Heart left ventricle (tissue), 16 donors: ENCODE data around the gene GRB2. TPM values are rescaled to one million over a fixed set of nuclear protein-coding genes. Genes with fewer than 3 reads are reported as not detected.

Source experiments
- ATAC-seq, 4 donors: fragments of 200-7000 bp; cut with Tn5 transposase; one replicate each; pipeline ENCODE4 v1.9.1; 2020 to 2022; ENCODE audit warnings: moderate library complexity in 4 of 4, mild to moderate bottlenecking in 3 of 4, moderate number of reproducible peaks in 1 of 4
- DNase-seq, 5 donors: peaks; one replicate each; pipeline ENCODE4 v3.0.0-alpha.2; 2020
- H3K27ac ChIP-seq, 12 donors: fragments of 200-600 bp; sonication (generic) in 4 of 12; one replicate each; pipeline versions ENCODE4 v1.5.0 to v1.8.0; 2016 to 2022; ENCODE audit warnings: mild to moderate bottlenecking in 2 of 12
- H3K27me3 ChIP-seq, 9 donors: fragments of 200-600 bp; sonication (generic) in 2 of 9; one replicate each; pipeline versions ENCODE4 v1.5.1 to v1.8.0; 2016 to 2022; ENCODE audit warnings: mild to moderate bottlenecking in 3 of 9
- H3K36me3 ChIP-seq, 9 donors: fragments of 200-600 bp; sonication (generic) in 2 of 9; one replicate each; pipeline versions ENCODE4 v1.5.0 to v1.8.0; 2018 to 2022; ENCODE audit warnings: mild to moderate bottlenecking in 2 of 9
- H3K4me1 ChIP-seq, 12 donors: fragments of 200-600 bp; sonication (generic) in 4 of 12; one replicate each; pipeline versions ENCODE4 v1.5.0 to v1.8.0; 2016 to 2022; ENCODE audit warnings: mild to moderate bottlenecking in 3 of 12
- H3K4me3 ChIP-seq, 12 donors: fragments of 200-600 bp; sonication (generic) in 4 of 12; one replicate each; pipeline versions ENCODE4 v1.5.0 to v1.8.0; 2017 to 2022; ENCODE audit warnings: mild to moderate bottlenecking in 9 of 12, moderate library complexity in 4 of 12
- H3K9me3 ChIP-seq, 12 donors: fragments of 200-600 bp; sonication (generic) in 4 of 12; one replicate each; pipeline versions ENCODE4 v1.5.0 to v1.8.0; 2016 to 2022; ENCODE audit warnings: mild to moderate bottlenecking in 1 of 12
- POLR2A ChIP-seq, 2 donors: fragments of 450-650 bp; IDR thresholded peaks; one replicate each; pipeline ENCODE4 v1.6.1; 2017; ENCODE audit warnings: antibody characterized with exemption in 2 of 2, mild to moderate bottlenecking in 2 of 2, moderate library complexity in 2 of 2
- WGBS, 4 donors: extraction: QIAGEN DNeasy Blood & Tissue Kit in 2 of 4; methylation state at CpG; one replicate each; pipeline versions ENCODE4 v1.1.5 to v1.1.7; 2013 to 2018; 5-methylcytosine and 5-hydroxymethylcytosine counted together
- intact Hi-C, 10 donors: fragments of 100-400 bp; cut with DNase I; formaldehyde crosslinking; loops; one replicate each; pipeline versions ENCODE4 v1.11.1 to v1.14.2; 2022
- polyA plus RNA-seq, 2 donors: library from polyadenylated mRNA; stranded (reverse); fragments of 200-250 nt; gene quantifications; one replicate each; pipeline ENCODE4 v1.2.3, GENCODE V29; 2013
- total RNA-seq, 9 donors: library from RNA; depleted of rRNA in 2 of 9; stranded (reverse); fragments of >200 nt in 2 of 9; fragmentation: NEBNext Ultra II Directional in 3 of 9; extraction: Animal tissue kit (Norgen Biotek cat#: 25700) in 3 of 9; gene quantifications; one replicate each; pipeline versions ENCODE4 v1.1.0 to v1.2.4, GENCODE V29; 2016 to 2023
- TF ChIP-seq, protein P1 (sequence below), 12 donors: fragments of 200-600 bp; sonication (generic) in 4 of 12; IDR thresholded peaks; one replicate each; pipeline versions ENCODE4 v1.5.0 to v1.8.0; 2018 to 2022; ENCODE audit warnings: antibody characterized with exemption in 12 of 12, mild to moderate bottlenecking in 5 of 12
- donor health status: ischemic (EF 13 %, LVEDD 7.1; RV severe dilation, severe dysfunction).
- donor health status: healthy with polysubstance abuse.
- donor health status: DM: no; HTN: yes; CAD: no.
- donor health status: DM: no; HTN: no; CAD: no.
- donor health status: ischemic (EF 25% LVEDD 6.9; RV normal size, moderate dysfunction).
- donor health status: ischemic (EF 25% LVEDD 5.7; RV mildly dilated, moderate dysfunction).
- donor health status: healthy.
- donor health status: DM: yes; HTN: yes; CAD: no.
- donor health status: ischemic (EF 35%, LVEDD 5.7; RV mildly dilated, moderate dysfunction).
- donor health status: nonischemic (EF 11% LVEDD 7.7; RV severe dilation, severe dysfunction).
- donor health status: DM: yes; HTN: yes; CAD: no.
- donor health status: PGD.
- donor health status: ischemic (EF 29% LVEDD 5.4; RV normal size, mild dysfunction).
- donor health status: nonischemic (EF 23%, LVEDD 6.1; RV moderate dilation, normal function).

Gene GRB2
- total and polyA plus RNA-seq, 11 donors, result 24.5 to 145 (median 67.7) TPM

DNA sequence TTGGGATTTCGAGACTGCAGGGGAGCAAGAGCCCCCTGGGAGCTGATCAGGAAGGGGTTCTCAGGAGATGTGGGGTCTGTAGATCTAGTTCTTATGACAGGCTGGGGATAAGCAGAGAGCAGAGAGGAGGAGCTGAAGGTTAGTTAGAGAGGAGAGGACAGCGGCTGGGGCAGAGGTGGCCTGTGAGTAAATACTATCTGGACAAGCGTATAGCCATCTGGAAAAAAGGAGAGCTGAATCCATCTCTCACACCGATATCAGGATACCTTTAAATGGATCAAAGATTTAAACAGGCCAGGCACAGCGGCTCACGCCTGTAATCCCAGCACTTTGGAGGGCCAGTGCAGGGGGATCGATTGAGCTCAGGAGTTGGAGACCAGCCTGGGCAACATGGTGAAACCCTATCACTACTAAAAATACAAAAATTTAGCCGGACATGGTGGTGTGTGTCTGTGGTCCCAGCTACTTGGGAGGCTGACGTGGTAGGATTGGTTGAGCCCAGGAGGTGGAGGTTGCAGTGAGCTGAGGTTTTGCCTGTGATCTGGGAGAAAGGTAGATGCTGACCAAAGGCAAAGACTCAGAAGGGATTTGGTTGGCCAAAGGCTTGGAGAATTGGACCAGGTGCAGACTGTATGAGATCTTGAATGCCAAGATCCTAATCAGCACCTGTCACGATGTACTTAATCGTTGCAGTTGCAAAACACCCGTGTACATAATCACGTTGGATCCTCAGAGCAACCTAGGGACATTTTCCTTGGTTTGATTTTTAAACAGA lies 97.3 kb downstream of the GRB2 start:
- H3K4me3 ChIP-seq, result no peak overlapping the region
- TF ChIP-seq, protein P1, sequence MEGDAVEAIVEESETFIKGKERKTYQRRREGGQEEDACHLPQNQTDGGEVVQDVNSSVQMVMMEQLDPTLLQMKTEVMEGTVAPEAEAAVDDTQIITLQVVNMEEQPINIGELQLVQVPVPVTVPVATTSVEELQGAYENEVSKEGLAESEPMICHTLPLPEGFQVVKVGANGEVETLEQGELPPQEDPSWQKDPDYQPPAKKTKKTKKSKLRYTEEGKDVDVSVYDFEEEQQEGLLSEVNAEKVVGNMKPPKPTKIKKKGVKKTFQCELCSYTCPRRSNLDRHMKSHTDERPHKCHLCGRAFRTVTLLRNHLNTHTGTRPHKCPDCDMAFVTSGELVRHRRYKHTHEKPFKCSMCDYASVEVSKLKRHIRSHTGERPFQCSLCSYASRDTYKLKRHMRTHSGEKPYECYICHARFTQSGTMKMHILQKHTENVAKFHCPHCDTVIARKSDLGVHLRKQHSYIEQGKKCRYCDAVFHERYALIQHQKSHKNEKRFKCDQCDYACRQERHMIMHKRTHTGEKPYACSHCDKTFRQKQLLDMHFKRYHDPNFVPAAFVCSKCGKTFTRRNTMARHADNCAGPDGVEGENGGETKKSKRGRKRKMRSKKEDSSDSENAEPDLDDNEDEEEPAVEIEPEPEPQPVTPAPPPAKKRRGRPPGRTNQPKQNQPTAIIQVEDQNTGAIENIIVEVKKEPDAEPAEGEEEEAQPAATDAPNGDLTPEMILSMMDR (IDR thresholded peaks at IDR 0.05), result no peak
- no peak for TF ChIP-seq POLR2A (IDR thresholded peaks at IDR 0.05)
- H3K27me3 ChIP-seq, result no peaks in the 10 kb centered on the region
- no peaks in the 10 kb centered on the region for H3K36me3 ChIP-seq
- DNase-seq (no peak), ATAC-seq (no peak)
- H3K27ac ChIP-seq, result peak overlapping the region in 1 of 12 donors; percentile 95
- 84 to 91% (median 89%) methylated on average over 13 of the region's 13 CpGs for WGBS, 4 donors
- peaks cover 0 to 46% (median 2%) of the 10 kb centered on the region in 12 donors for H3K4me1 ChIP-seq
- intact Hi-C loops, result no loop called here
- no peaks in the 10 kb centered on the region for H3K9me3 ChIP-seq

DNA sequence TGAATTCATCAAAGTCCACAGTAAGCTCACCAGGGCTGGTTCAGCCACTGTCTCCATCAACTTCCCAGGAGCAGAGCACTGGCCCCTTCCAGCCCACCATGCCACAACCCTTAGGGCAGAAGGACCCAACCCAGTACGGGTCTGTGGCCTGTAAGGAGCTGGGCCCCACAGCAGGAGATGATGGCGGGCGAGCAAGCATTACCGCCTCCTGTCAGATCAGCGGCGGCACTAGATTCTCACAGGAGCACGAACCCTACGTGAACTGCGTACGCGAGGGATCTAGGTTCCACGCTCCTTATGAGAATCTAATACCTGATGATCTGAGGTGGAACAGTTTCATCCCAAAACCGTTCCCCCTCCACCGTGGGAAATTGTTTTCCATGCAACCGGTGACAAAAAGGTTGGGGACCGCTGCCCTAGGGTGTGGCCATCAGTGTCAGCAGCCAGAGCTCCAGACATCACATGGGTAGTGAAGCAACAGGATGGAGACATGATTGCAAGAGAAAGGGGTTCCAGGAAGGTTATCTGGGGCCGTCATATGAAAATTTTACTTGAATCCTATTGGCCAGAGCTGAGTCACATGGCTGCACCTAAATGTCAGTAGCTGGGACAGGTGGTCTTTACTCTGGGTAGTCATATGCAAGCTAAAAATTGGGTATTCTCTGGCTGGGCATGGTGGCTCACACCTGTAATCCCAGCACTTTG lies 103.8 kb downstream of the GRB2 start:
- no peaks in the 10 kb centered on the region for H3K36me3 ChIP-seq
- peak overlapping the region in 1 of 12 donors; percentile 76 for H3K27ac ChIP-seq
- ATAC-seq (peak in 1 of 4 donors; percentile 38), DNase-seq (no peak)
- WGBS, 4 donors, result 84 to 90% (median 87%) methylated on average over 17 of the region's 17 CpGs
- no peak for TF ChIP-seq POLR2A (IDR thresholded peaks at IDR 0.05)
- TF ChIP-seq, protein P1 (IDR thresholded peaks at IDR 0.05), result no peak
- H3K4me3 ChIP-seq, result no peak overlapping the region
- intact Hi-C loops, result no loop called here
- H3K27me3 ChIP-seq, result no peaks in the 10 kb centered on the region
- no peaks in the 10 kb centered on the region for H3K9me3 ChIP-seq
- peaks cover 0 to 34% (median 0%) of the 10 kb centered on the region in 12 donors for H3K4me1 ChIP-seq

DNA sequence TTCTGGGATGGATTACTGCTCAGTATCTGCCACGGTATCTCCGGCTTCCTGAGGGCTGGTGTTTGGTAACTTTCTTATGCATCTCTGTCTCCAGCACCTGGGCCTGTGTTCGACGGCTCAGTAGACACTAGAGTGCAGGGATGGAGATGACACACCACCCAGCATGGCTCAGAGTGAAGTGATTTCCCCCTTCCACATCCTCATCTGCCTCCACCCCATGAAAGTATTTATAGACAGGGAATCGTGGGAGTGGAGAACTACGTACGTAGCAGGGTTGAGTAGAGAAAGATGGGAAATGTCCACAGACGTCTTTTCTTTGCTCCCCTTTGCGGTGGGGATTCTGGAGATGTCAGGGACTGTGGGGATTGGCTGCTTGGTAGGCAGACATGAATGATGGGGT lies 104.4 kb downstream of the GRB2 start:
- peak in 3 of 4 donors; percentile 37 to 59 (median 52) for ATAC-seq

More for the DNA sequence above, 104.4 kb downstream of the GRB2 start:
- peak overlapping the region in 1 of 12 donors; percentile 76 for H3K27ac ChIP-seq
- H3K9me3 ChIP-seq, result no peaks in the 10 kb centered on the region
- H3K27me3 ChIP-seq, result no peaks in the 10 kb centered on the region
- WGBS, 4 donors, result 69 to 79% (median 74%) methylated on average over 9 of the region's 9 CpGs
- no peaks in the 10 kb centered on the region for H3K36me3 ChIP-seq
- DNase-seq, result no peak
- no peak overlapping the region for H3K4me3 ChIP-seq
- TF ChIP-seq, protein P1 (IDR thresholded peaks at IDR 0.05), result no peak
- no peak for TF ChIP-seq POLR2A (IDR thresholded peaks at IDR 0.05)
- H3K4me1 ChIP-seq, result peaks cover 0 to 40% (median 0%) of the 10 kb centered on the region in 12 donors
- intact Hi-C loops, result no loop called here
